ENCODE measurements around the gene LYL1. TPM values are rescaled to one million over a fixed set of nuclear protein-coding genes. Genes with fewer than 3 reads are reported as not detected.

LYL1 gene
- 0.68 TPM for polyA plus RNA-seq (2013, experiment 1 of 2)
- 0.79 TPM for polyA plus RNA-seq (2013, experiment 2 of 2)

- 6% methylated on average over 44 of the region's 47 CpGs for WGBS
- peaks cover 4% of the 10 kb centered on the region for H3K79me1 ChIP-seq (replicated peaks; ENCODE audit: low read length, poor library complexity, severe bottlenecking)
Observed at GRCh38 chr19:13102666-13103580, at the start of gene LYL1. Gene LYL1, minus strand, starts transcription at chr19:13102858. Its CDS starts 1,687 bp downstream, at chr19:13101171.

GRCh38 chr19:13151605-13152355 is 49.1 kb upstream of the LYL1 start:
- Histone ChIP-seq H3K18ac (ENCODE audit: low read depth in 1 of 2, low read length in 2 of 2) (peak overlapping the region; percentile 95 to 98), H2BK15ac (ENCODE audit: low read depth, poor library complexity, severe bottlenecking) (peak overlapping the region; percentile 92), H4K91ac (ENCODE audit: low read length) (peak overlapping the region; percentile 99), H4K8ac (ENCODE audit: low read length) (peak overlapping the region; percentile 99), H3K36me3 (ENCODE audit: control insufficient read depth in 1 of 2, insufficient read depth in 2 of 2, low read depth in 1 of 2, low read length in 2 of 2) (peaks cover 8 to 9% of the 10 kb centered on the region in 2 experiments), H2BK120ac (ENCODE audit: low read depth, low read length) (peak overlapping the region; percentile 50), H3K23ac (ENCODE audit: low read length in 2 of 2) (peak overlapping the region in 1 of 2 experiments; percentile 64), H3K27me3 (ENCODE audit: control insufficient read depth in 1 of 2, insufficient read depth in 1 of 2, low read length in 2 of 2) (no peaks in the 10 kb centered on the region), H3K9ac (ENCODE audit: low read length) (peak overlapping the region; percentile 100), H3K9me3 (ENCODE audit: control insufficient read depth, low read length) (no peaks in the 10 kb centered on the region), H2BK12ac (ENCODE audit: low read length in 2 of 2) (peak overlapping the region in 1 of 2 experiments; percentile 83), H3K79me1 (replicated peaks; ENCODE audit: low read length, poor library complexity, severe bottlenecking) (peaks cover 12% of the 10 kb centered on the region), H3K4ac (ENCODE audit: low read depth in 1 of 2, low read length in 2 of 2) (peak overlapping the region in 1 of 2 experiments; percentile 98), H2AFZ (ENCODE audit: low read depth, low read length) (no peak overlapping the region), H2AK5ac (ENCODE audit: low read length, severe bottlenecking) (peak overlapping the region; percentile 54), H2BK5ac (ENCODE audit: low read depth, low read length, poor library complexity, severe bottlenecking) (peak overlapping the region; percentile 97), H3K4me1 (ENCODE audit: control insufficient read depth, insufficient read depth, low read depth, low read length) (peaks cover 27% of the 10 kb centered on the region), H3K4me3 (ENCODE audit: insufficient read depth in 1 of 2, low read depth in 1 of 2, low read length in 2 of 2) (peak overlapping the region; percentile 71 to 94), H3K14ac (ENCODE audit: low read length in 2 of 2) (peak overlapping the region in 1 of 2 experiments; percentile 53), H3K4me2 (ENCODE audit: low read length, poor library complexity, severe bottlenecking) (peak overlapping the region; percentile 77), H3K27ac (ENCODE audit: low read length, poor library complexity, severe bottlenecking) (peak overlapping the region; percentile 98)
- peak; percentile 97 for DNase-seq
- WGBS = under 1% methylated on average over 60 of the region's 71 CpGs

More at GRCh38 chr19:13102666-13103580, at the start of gene LYL1:
- Histone ChIP-seq H3K4me1 (ENCODE audit: control insufficient read depth, insufficient read depth, low read depth, low read length) (peaks cover 21% of the 10 kb centered on the region), H3K27me3 (ENCODE audit: control insufficient read depth in 1 of 2, insufficient read depth in 1 of 2, low read length in 2 of 2) (peaks cover 0 to 20% of the 10 kb centered on the region in 2 experiments), H2AK5ac (ENCODE audit: low read length, severe bottlenecking) (peak within 1 kb of the TSS; percentile 44), H3K9me3 (ENCODE audit: control insufficient read depth, low read length) (no peaks in the 10 kb centered on the region), H3K9ac (ENCODE audit: low read length) (peak within 1 kb of the TSS; percentile 70), H2BK12ac (ENCODE audit: low read length in 2 of 2) (peak within 1 kb of the TSS in 1 of 2 experiments; percentile 54), H3K36me3 (ENCODE audit: control insufficient read depth in 1 of 2, insufficient read depth in 2 of 2, low read depth in 1 of 2, low read length in 2 of 2) (peaks cover 7 to 35% of the 10 kb centered on the region in 2 experiments), H3K23ac (ENCODE audit: low read length in 2 of 2) (peak within 1 kb of the TSS in 1 of 2 experiments; percentile 34), H2BK5ac (ENCODE audit: low read depth, low read length, poor library complexity, severe bottlenecking) (no peak within 1 kb of the TSS), H2BK120ac (ENCODE audit: low read depth, low read length) (peak within 1 kb of the TSS; percentile 21), H3K4ac (ENCODE audit: low read depth in 1 of 2, low read length in 2 of 2) (peak within 1 kb of the TSS in 1 of 2 experiments; percentile 68), H3K4me2 (ENCODE audit: low read length, poor library complexity, severe bottlenecking) (peak within 1 kb of the TSS; percentile 90), H3K4me3 (ENCODE audit: insufficient read depth in 1 of 2, low read depth in 1 of 2, low read length in 2 of 2) (peak within 1 kb of the TSS; percentile 49 to 57), H3K27ac (ENCODE audit: low read length, poor library complexity, severe bottlenecking) (no peak within 1 kb of the TSS), H3K18ac (ENCODE audit: low read depth in 1 of 2, low read length in 2 of 2) (peak within 1 kb of the TSS; percentile 81 to 95), H3K14ac (ENCODE audit: low read length in 2 of 2) (peak within 1 kb of the TSS in 1 of 2 experiments; percentile 53), H2BK15ac (ENCODE audit: low read depth, poor library complexity, severe bottlenecking) (peak within 1 kb of the TSS; percentile 26), H4K91ac (ENCODE audit: low read length) (peak within 1 kb of the TSS; percentile 20), H4K8ac (ENCODE audit: low read length) (peak within 1 kb of the TSS; percentile 78), H2AFZ (ENCODE audit: low read depth, low read length) (peak within 1 kb of the TSS; percentile 79)
- DNase-seq = no peak

GRCh38 chr19:13150931-13151604 is 48.4 kb upstream of the LYL1 start:
- peak overlapping the region; percentile 97 for H2BK120ac ChIP-seq (ENCODE audit: low read depth, low read length)
- WGBS = under 1% methylated on average over 33 of the region's 34 CpGs
- peak overlapping the region; percentile 99 for H3K9ac ChIP-seq (ENCODE audit: low read length)
- peak overlapping the region; percentile 84 to 98 for H3K14ac ChIP-seq (ENCODE audit: low read length in 2 of 2)
- peak overlapping the region; percentile 79 for H2AK5ac ChIP-seq (ENCODE audit: low read length, severe bottlenecking)
- H3K27me3 ChIP-seq (ENCODE audit: control insufficient read depth in 1 of 2, insufficient read depth in 1 of 2, low read length in 2 of 2) = no peaks in the 10 kb centered on the region
- peak overlapping the region; percentile 71 to 94 for H3K4me3 ChIP-seq (ENCODE audit: insufficient read depth in 1 of 2, low read depth in 1 of 2, low read length in 2 of 2)
- H3K4me1 ChIP-seq (ENCODE audit: control insufficient read depth, insufficient read depth, low read depth, low read length) = peaks cover 24% of the 10 kb centered on the region
- peak overlapping the region; percentile 97 for H2BK5ac ChIP-seq (ENCODE audit: low read depth, low read length, poor library complexity, severe bottlenecking)
- peak overlapping the region; percentile 77 for H3K4me2 ChIP-seq (ENCODE audit: low read length, poor library complexity, severe bottlenecking)
- H3K36me3 ChIP-seq (ENCODE audit: control insufficient read depth in 1 of 2, insufficient read depth in 2 of 2, low read depth in 1 of 2, low read length in 2 of 2) = peaks cover 8 to 14% of the 10 kb centered on the region in 2 experiments
- peaks cover 14% of the 10 kb centered on the region for H3K79me1 ChIP-seq (replicated peaks; ENCODE audit: low read length, poor library complexity, severe bottlenecking)
- peak overlapping the region; percentile 99 for H4K8ac ChIP-seq (ENCODE audit: low read length)
- H2BK12ac ChIP-seq (ENCODE audit: low read length in 2 of 2) = peak overlapping the region; percentile 52 to 75
- peak overlapping the region; percentile 95 to 98 for H3K18ac ChIP-seq (ENCODE audit: low read depth in 1 of 2, low read length in 2 of 2)
- peak; percentile 31 for DNase-seq
- H3K4ac ChIP-seq (ENCODE audit: low read depth in 1 of 2, low read length in 2 of 2) = peak overlapping the region; percentile 98
- H3K9me3 ChIP-seq (ENCODE audit: control insufficient read depth, low read length) = no peaks in the 10 kb centered on the region
- H3K27ac ChIP-seq (ENCODE audit: low read length, poor library complexity, severe bottlenecking) = peak overlapping the region; percentile 98
- no peak overlapping the region for H2AFZ ChIP-seq (ENCODE audit: low read depth, low read length)
- H4K91ac ChIP-seq (ENCODE audit: low read length) = peak overlapping the region; percentile 99
- H3K23ac ChIP-seq (ENCODE audit: low read length in 2 of 2) = peak overlapping the region; percentile 42 to 64
- H2BK15ac ChIP-seq (ENCODE audit: low read depth, poor library complexity, severe bottlenecking) = peak overlapping the region; percentile 96

All from mesenchymal stem cell (in vitro differentiated cells and primary cell).